HepG2 (cell line): ENCODE data around the gene NAV2. TPM values are rescaled to one million over a fixed set of nuclear protein-coding genes. Genes with fewer than 3 reads are reported as not detected.

Experiments
- ATF6 ChIP-seq: sonication (generic); formaldehyde crosslinking; conservative IDR thresholded peaks from 2 replicates; pipeline ENCODE4 v1.4.0; 2020; ENCODE audit warnings: missing genetic modification reagents
- BORCS8-MEF2B ChIP-seq: sonication (generic); formaldehyde crosslinking; IDR thresholded peaks from 2 replicates; pipeline ENCODE4 v1.8.0; 2022; ENCODE audit warnings: mild to moderate bottlenecking, missing genetic modification reagents
- CBX5 ChIP-seq: sonication (generic); formaldehyde crosslinking; IDR thresholded peaks from 2 replicates; pipeline ENCODE4 v1.4.0; 2020; ENCODE audit warnings: missing genetic modification reagents, borderline replicate concordance
- GABPB1 ChIP-seq: IDR thresholded peaks from 2 replicates; pipeline ENCODE4 v1.6.1; 2016; ENCODE audit warnings: mild to moderate bottlenecking, missing genetic modification reagents, moderate library complexity, missing compliant biosample characterization
- NRL ChIP-seq: sonication (generic); formaldehyde crosslinking; IDR thresholded peaks from 2 replicates; pipeline ENCODE4 v1.5.0; 2020; ENCODE audit warnings: missing genetic modification reagents, mild to moderate bottlenecking, moderate library complexity, borderline replicate concordance
- POLR2G ChIP-seq: fragments of 200-400 bp; formaldehyde crosslinking; IDR thresholded peaks from 2 replicates; pipeline ENCODE4 v1.6.1; 2018; ENCODE audit warnings: mild to moderate bottlenecking, low read depth, low read length, moderate library complexity
- PRDM15 ChIP-seq: sonication (generic); formaldehyde crosslinking; IDR thresholded peaks from 2 replicates; pipeline ENCODE4 v1.4.0; 2020; ENCODE audit warnings: missing genetic modification reagents
- RXRB ChIP-seq: IDR thresholded peaks from 2 replicates; pipeline ENCODE4 v1.6.1; 2016; ENCODE audit warnings: borderline replicate concordance, missing genetic modification reagents, missing compliant biosample characterization
- SMAD3 ChIP-seq: sonication (generic); formaldehyde crosslinking; IDR thresholded peaks from 2 replicates; pipeline ENCODE4 v1.4.0; 2020; ENCODE audit warnings: missing genetic modification reagents
- SMARCC2 ChIP-seq: fragments of 450-650 bp; IDR thresholded peaks from 2 replicates; pipeline ENCODE4 v1.6.1; 2017; ENCODE audit warnings: antibody characterized with exemption, mild to moderate bottlenecking
- ZBTB1 ChIP-seq: sonication (generic); formaldehyde crosslinking; IDR thresholded peaks from 2 replicates; pipeline ENCODE4 v1.4.0; 2020; ENCODE audit warnings: missing genetic modification reagents, borderline replicate concordance
- ZFP82 ChIP-seq: sonication (generic); formaldehyde crosslinking; IDR thresholded peaks from 2 replicates; pipeline ENCODE4 v1.5.1; 2020; ENCODE audit warnings: mild to moderate bottlenecking, missing genetic modification reagents, borderline replicate concordance
- ZNF362 ChIP-seq: sonication (generic); formaldehyde crosslinking; IDR thresholded peaks from 2 replicates; pipeline ENCODE4 v1.4.0; 2020; ENCODE audit warnings: missing genetic modification reagents, mild to moderate bottlenecking, borderline replicate concordance
- ZNF414 ChIP-seq: sonication (generic); formaldehyde crosslinking; IDR thresholded peaks from 2 replicates; pipeline ENCODE4 v1.5.0; 2020; ENCODE audit warnings: missing genetic modification reagents
- ZNF431 ChIP-seq: sonication (generic); formaldehyde crosslinking; IDR thresholded peaks from 2 replicates; pipeline ENCODE4 v1.9.0; 2022; ENCODE audit warnings: missing genetic modification reagents, low read depth, mild to moderate bottlenecking, borderline replicate concordance
- ZNF446 ChIP-seq: sonication (generic); formaldehyde crosslinking; IDR thresholded peaks from 2 replicates; pipeline ENCODE4 v1.5.0; 2020; ENCODE audit warnings: mild to moderate bottlenecking, missing genetic modification reagents
- ZNF598 ChIP-seq: sonication (generic); formaldehyde crosslinking; IDR thresholded peaks from 2 replicates; pipeline ENCODE4 v1.5.1; 2020; ENCODE audit warnings: mild to moderate bottlenecking, missing genetic modification reagents, borderline replicate concordance
- ZNF678 ChIP-seq: sonication (generic); formaldehyde crosslinking; IDR thresholded peaks from 2 replicates; pipeline ENCODE4 v1.4.0; 2020; ENCODE audit warnings: mild to moderate bottlenecking, missing genetic modification reagents
- ZNF816 ChIP-seq: sonication (generic); formaldehyde crosslinking; IDR thresholded peaks from 2 replicates; pipeline ENCODE4 v1.8.0; 2022; ENCODE audit warnings: missing genetic modification reagents, mild to moderate bottlenecking, borderline replicate concordance
- ZSCAN30 ChIP-seq: sonication (generic); formaldehyde crosslinking; IDR thresholded peaks from 2 replicates; pipeline ENCODE4 v1.5.0; 2020; ENCODE audit warnings: mild to moderate bottlenecking, missing genetic modification reagents
- polyA plus RNA-seq, 8 experiments: library from polyadenylated mRNA; depleted of rRNA in 3 of 8; stranded (reverse) in 7 of 8; unstranded in 1 of 8; fragments of >200 nt; fragmentation: Illumina TruSeq in 4 of 8; extraction: Trizol in 4 of 8; gene quantifications; 2 replicates each; pipeline versions ENCODE4 v1.2.1 to v1.2.3, GENCODE V29; 2011 to 2016; ENCODE audit warnings: low read depth in 4 of 8, missing spikeins in 1 of 8, mixed read lengths in 1 of 8; ENCODE audit not compliant: insufficient read depth in 1 of 8
- total RNA-seq, 5 experiments: library from RNA; depleted of rRNA; stranded (reverse); fragments of >200 nt; fragmentation: Illumina TruSeq; extraction: Trizol; gene quantifications; 2 replicates each; pipeline ENCODE4 v1.2.3, GENCODE V29; 2016; ENCODE audit warnings: low read depth in 1 of 5
- TF ChIP-seq, protein P1 (sequence below): sonication (generic); formaldehyde crosslinking; IDR thresholded peaks from 2 replicates; pipeline ENCODE4 v1.5.0; 2020; ENCODE audit warnings: missing genetic modification reagents, mild to moderate bottlenecking, borderline replicate concordance

NAV2 gene
- total and polyA plus RNA-seq, 2 of the 13 experiments (the other 11 are each of a cell fraction or from before 2014, with no cell fraction given) = 9.3 to 34.6 TPM

- TF ChIP-seq ZSCAN30 (no peak), RXRB (CRISPR knock-in tag) (peak; percentile 78), SMAD3 (CRISPR knock-in tag) (0 out of 2 replicates have a peak, but pooled peaks have one; percentile 39), ZBTB1 (no peak), CBX5 (CRISPR knock-in tag) (peak; percentile 60; the same call in 1 of the 2 replicates), ZNF414 (CRISPR knock-in tag) (no peak), ZNF816 (CRISPR knock-in tag) (no peak), SMARCC2 (no peak), ATF6 (CRISPR knock-in tag) (0 out of 2 replicates have a peak, but pooled peaks have one; percentile 28), ZNF598 (CRISPR knock-in tag) (no peak; the same call in 1 of the 2 replicates), BORCS8-MEF2B (no peak), ZNF678 (CRISPR knock-in tag) (no peak), ZFP82 (CRISPR knock-in tag) (no peak), ZNF431 (CRISPR knock-in tag) (no peak), GABPB1 (CRISPR knock-in tag) (peak; percentile 57; the same call in 1 of the 2 replicates), ZNF446 (CRISPR knock-in tag) (no peak), ZNF362 (no peak), PRDM15 (CRISPR knock-in tag) (no peak), POLR2G (peak; percentile 62; the same call in 1 of the 2 replicates), NRL (CRISPR knock-in tag) (no peak)
- TF ChIP-seq, protein P1, sequence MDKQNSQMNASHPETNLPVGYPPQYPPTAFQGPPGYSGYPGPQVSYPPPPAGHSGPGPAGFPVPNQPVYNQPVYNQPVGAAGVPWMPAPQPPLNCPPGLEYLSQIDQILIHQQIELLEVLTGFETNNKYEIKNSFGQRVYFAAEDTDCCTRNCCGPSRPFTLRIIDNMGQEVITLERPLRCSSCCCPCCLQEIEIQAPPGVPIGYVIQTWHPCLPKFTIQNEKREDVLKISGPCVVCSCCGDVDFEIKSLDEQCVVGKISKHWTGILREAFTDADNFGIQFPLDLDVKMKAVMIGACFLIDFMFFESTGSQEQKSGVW (CRISPR knock-in tag) = no peak
Observed at GRCh38 chr11:20000351-20001134, 287.9 kb downstream of the NAV2 start (continued).
